Tibial nerve (tissue), 4 donors: ENCODE data around the gene PHLPP1. TPM values are rescaled to one million over a fixed set of nuclear protein-coding genes. Genes with fewer than 3 reads are reported as not detected.

Source experiments
- DNase-seq, 2 donors: peaks; one replicate each; pipeline ENCODE4 v3.0.0-alpha.2; 2019; ENCODE audit warnings: low spot score in 2 of 2
- H3K27ac ChIP-seq, 4 donors: fragments of 200-600 bp; sonication (generic) in 3 of 4; one replicate each; pipeline ENCODE4 v1.5.1; 2017 to 2019; ENCODE audit warnings: mild to moderate bottlenecking in 1 of 4
- H3K27me3 ChIP-seq, 2 donors: fragments of 200-600 bp; sonication (generic) in 1 of 2; one replicate each; pipeline versions ENCODE4 v1.5.1 to v1.6.0; 2017 to 2019
- H3K36me3 ChIP-seq, 3 donors: fragments of 200-600 bp; sonication (generic); one replicate each; pipeline ENCODE4 v1.5.1; 2018 to 2019
- H3K4me1 ChIP-seq, 4 donors: fragments of 200-600 bp; sonication (generic) in 3 of 4; one replicate each; pipeline ENCODE4 v1.5.1; 2017 to 2019
- H3K4me3 ChIP-seq, 4 donors: fragments of 200-600 bp; sonication (generic) in 3 of 4; one replicate each; pipeline ENCODE4 v1.5.1; 2017 to 2019; ENCODE audit warnings: mild to moderate bottlenecking in 1 of 4, moderate library complexity in 1 of 4
- H3K9me3 ChIP-seq, 4 donors: fragments of 200-600 bp; sonication (generic) in 3 of 4; one replicate each; pipeline ENCODE4 v1.5.1; 2017 to 2019
- EP300 ChIP-seq, 2 donors: sonication (generic); formaldehyde crosslinking; IDR thresholded peaks; one replicate each; pipeline ENCODE4 v1.6.1; 2017; ENCODE audit warnings: antibody characterized with exemption in 2 of 2, mild to moderate bottlenecking in 1 of 2
- POLR2A ChIP-seq, 2 donors: fragments of 450-650 bp; IDR thresholded peaks; one replicate each; pipeline ENCODE4 v1.6.1; 2017; ENCODE audit warnings: antibody characterized with exemption in 2 of 2, mild to moderate bottlenecking in 2 of 2, moderate library complexity in 2 of 2
- WGBS, 2 donors: methylation state at CpG; one replicate each; pipeline ENCODE4 v1.1.5; 2018; 5-methylcytosine and 5-hydroxymethylcytosine counted together
- total RNA-seq, 4 donors: library from RNA; depleted of rRNA; stranded (reverse); fragments of >200 nt; gene quantifications; one replicate each; pipeline ENCODE4 v1.1.0, GENCODE V29; 2016
- TF ChIP-seq, protein P1 (sequence below), 5 experiments: fragments of 200-600 bp in 3 of 5; fragments of 450-650 bp in 2 of 5; sonication (generic) in 3 of 5; IDR thresholded peaks; one replicate each; pipeline ENCODE4 v1.5.1; 2016 to 2019; ENCODE audit warnings: antibody characterized with exemption in 5 of 5, mild to moderate bottlenecking in 3 of 5, moderate library complexity in 2 of 5

The PHLPP1 gene
- total RNA-seq, 4 donors from 2014 or later: 11.4 to 16.1 (median 14.5) TPM

DNA sequence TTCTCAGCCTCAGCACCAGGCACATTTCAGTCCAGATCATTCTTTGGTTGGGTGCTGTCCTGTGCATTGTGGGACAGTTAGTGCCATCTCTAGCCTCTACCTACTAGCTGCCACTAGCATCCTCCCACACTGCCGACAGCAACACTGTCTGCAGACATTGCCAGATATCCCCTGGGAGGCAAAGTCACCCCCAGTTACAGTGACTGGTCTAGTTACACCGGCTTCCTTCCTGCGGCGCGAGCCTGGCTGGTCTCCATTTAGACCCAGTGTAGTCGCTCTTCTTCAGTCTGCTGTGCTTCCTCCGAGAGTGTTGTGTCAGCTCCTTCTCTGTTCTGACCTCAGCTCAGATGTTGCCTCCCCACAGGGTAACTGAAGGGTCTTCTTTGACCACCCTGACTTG lies 283.1 kb downstream of the PHLPP1 start:
- Histone ChIP-seq H3K9me3 (no peaks in the 10 kb centered on the region), H3K4me3 (no peak overlapping the region), H3K27me3 (no peaks in the 10 kb centered on the region), H3K27ac (peak overlapping the region in 1 of 4 donors; percentile 74), H3K4me1 (peaks cover 0 to 12% (median 1%) of the 10 kb centered on the region in 4 donors), H3K36me3 (no peaks in the 10 kb centered on the region)
- no peak for TF ChIP-seq POLR2A (IDR thresholded peaks at IDR 0.05)
- no peak for TF ChIP-seq EP300 (IDR thresholded peaks at IDR 0.05)
- TF ChIP-seq, protein P1, sequence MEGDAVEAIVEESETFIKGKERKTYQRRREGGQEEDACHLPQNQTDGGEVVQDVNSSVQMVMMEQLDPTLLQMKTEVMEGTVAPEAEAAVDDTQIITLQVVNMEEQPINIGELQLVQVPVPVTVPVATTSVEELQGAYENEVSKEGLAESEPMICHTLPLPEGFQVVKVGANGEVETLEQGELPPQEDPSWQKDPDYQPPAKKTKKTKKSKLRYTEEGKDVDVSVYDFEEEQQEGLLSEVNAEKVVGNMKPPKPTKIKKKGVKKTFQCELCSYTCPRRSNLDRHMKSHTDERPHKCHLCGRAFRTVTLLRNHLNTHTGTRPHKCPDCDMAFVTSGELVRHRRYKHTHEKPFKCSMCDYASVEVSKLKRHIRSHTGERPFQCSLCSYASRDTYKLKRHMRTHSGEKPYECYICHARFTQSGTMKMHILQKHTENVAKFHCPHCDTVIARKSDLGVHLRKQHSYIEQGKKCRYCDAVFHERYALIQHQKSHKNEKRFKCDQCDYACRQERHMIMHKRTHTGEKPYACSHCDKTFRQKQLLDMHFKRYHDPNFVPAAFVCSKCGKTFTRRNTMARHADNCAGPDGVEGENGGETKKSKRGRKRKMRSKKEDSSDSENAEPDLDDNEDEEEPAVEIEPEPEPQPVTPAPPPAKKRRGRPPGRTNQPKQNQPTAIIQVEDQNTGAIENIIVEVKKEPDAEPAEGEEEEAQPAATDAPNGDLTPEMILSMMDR (IDR thresholded peaks at IDR 0.05): no peak
- WGBS, 2 donors: 95 to 96% methylated on average over 7 of the region's 7 CpGs
- no peak for DNase-seq

DNA sequence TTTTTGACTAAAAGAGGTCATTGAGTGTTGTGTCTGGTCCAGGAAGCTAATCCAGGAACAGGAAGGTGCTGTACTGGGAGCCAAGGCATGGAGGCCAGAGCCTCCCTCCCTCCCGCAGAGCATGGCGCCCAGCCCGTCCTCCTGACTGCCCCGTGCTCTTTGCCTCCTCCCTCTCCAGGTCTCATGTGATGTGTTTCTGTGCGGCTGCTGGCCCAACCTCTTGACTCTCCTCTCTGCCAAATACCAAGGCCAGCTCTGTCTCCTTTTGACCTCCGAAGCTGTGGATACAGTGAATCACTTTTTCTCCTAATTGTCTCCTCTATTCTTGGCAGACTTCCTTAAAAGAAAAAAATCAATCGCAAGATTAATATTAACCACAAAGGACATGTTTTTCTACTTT lies 284.1 kb downstream of the PHLPP1 start:
- Histone ChIP-seq H3K27ac (peak overlapping the region in 2 of 4 donors; percentile 26 to 74), H3K4me3 (no peak overlapping the region), H3K27me3 (no peaks in the 10 kb centered on the region), H3K4me1 (peaks cover 0 to 12% (median 1%) of the 10 kb centered on the region in 4 donors), H3K9me3 (no peaks in the 10 kb centered on the region), H3K36me3 (no peaks in the 10 kb centered on the region)
- 22 to 25% methylated on average over 7 of the region's 7 CpGs for WGBS, 2 donors
- DNase-seq: peak; percentile 57 to 79
- TF ChIP-seq POLR2A (IDR thresholded peaks at IDR 0.05): no peak
- TF ChIP-seq EP300 (IDR thresholded peaks at IDR 0.05): peak in 1 of 2 donors; percentile 87

DNA sequence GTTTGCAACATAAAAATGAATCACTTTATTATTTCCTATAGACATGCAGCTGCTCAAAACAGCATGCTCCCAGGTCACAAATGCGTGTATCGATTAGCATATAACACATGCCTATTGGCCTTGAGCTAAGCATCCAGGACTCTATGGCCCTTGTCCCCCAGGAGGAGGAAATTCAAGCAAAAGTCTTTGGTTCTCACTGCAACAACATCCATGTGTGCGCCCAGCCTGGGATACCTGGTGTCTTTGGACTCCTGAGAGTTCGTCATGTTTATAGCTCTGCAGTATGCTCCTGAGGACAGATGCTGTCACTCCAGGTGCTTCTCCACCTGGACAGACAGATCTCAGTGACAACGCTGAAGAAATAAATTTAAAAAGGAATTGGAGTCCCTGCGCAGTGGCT lies 284.6 kb downstream of the PHLPP1 start:
- 80 to 90% methylated on average over 6 of the region's 6 CpGs for WGBS, 2 donors
- no peak for DNase-seq
- Histone ChIP-seq H3K36me3 (no peaks in the 10 kb centered on the region), H3K4me1 (peaks cover 0 to 12% (median 1%) of the 10 kb centered on the region in 4 donors), H3K27ac (no peak overlapping the region), H3K9me3 (no peaks in the 10 kb centered on the region), H3K27me3 (no peaks in the 10 kb centered on the region), H3K4me3 (no peak overlapping the region)
- no peak for TF ChIP-seq POLR2A (IDR thresholded peaks at IDR 0.05)
- no peak for TF ChIP-seq EP300 (IDR thresholded peaks at IDR 0.05)
- TF ChIP-seq, protein P1 (IDR thresholded peaks at IDR 0.05): no peak

DNA sequence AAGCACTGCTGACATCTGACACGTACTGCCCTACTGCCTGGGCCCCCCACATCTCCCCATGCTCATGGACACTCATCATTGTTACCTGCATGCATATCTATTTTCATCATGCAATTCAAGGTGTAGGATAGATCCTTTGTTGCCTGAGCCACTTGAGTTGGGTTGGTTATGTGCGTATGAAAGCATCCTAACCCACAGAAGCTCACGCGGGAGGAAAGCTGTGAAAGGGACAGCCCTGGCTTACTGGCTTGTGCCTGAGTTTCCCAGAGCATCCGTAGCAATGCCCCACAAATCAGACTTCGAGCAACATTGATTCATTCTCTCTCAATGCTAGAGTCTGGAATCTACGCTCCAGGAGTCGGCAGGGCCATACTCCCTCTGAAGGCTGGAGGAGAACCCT lies 285.5 kb downstream of the PHLPP1 start:
- 77 to 85% methylated on average over 8 of the region's 8 CpGs for WGBS, 2 donors
- Histone ChIP-seq H3K36me3 (no peaks in the 10 kb centered on the region), H3K27ac (no peak overlapping the region), H3K4me1 (peaks cover 0 to 12% (median 1%) of the 10 kb centered on the region in 4 donors), H3K27me3 (no peaks in the 10 kb centered on the region), H3K9me3 (no peaks in the 10 kb centered on the region), H3K4me3 (no peak overlapping the region)
- TF ChIP-seq, protein P1 (IDR thresholded peaks at IDR 0.05): no peak
- no peak for DNase-seq

GRCh38 chr18:63001861-63002260 lies 286.5 kb downstream of the PHLPP1 start:
- WGBS, 2 donors: 95 to 99% methylated on average over 5 of the region's 5 CpGs
- Histone ChIP-seq H3K4me3 (no peak overlapping the region), H3K27ac (no peak overlapping the region), H3K36me3 (no peaks in the 10 kb centered on the region), H3K4me1 (peaks cover 0 to 12% (median 1%) of the 10 kb centered on the region in 4 donors), H3K9me3 (no peaks in the 10 kb centered on the region), H3K27me3 (no peaks in the 10 kb centered on the region)
- TF ChIP-seq EP300 (IDR thresholded peaks at IDR 0.05) (no peak), POLR2A (IDR thresholded peaks at IDR 0.05) (no peak)
- TF ChIP-seq, protein P1 (IDR thresholded peaks at IDR 0.05): no peak
- no peak for DNase-seq

GRCh38 chr18:63002305-63002704 lies 287.0 kb downstream of the PHLPP1 start:
- H3K27me3 ChIP-seq: no peaks in the 10 kb centered on the region
- no peaks in the 10 kb centered on the region for H3K36me3 ChIP-seq
- no peak overlapping the region for H3K4me3 ChIP-seq
- no peaks in the 10 kb centered on the region for H3K9me3 ChIP-seq
- no peak for DNase-seq
- H3K4me1 ChIP-seq: peaks cover 0 to 12% (median 1%) of the 10 kb centered on the region in 4 donors
- 96 to 97% methylated on average over 6 of the region's 6 CpGs for WGBS, 2 donors
- TF ChIP-seq, protein P1 (IDR thresholded peaks at IDR 0.05): no peak
- TF ChIP-seq EP300 (IDR thresholded peaks at IDR 0.05): no peak
- H3K27ac ChIP-seq: no peak overlapping the region
